Measurements from ENCODE around the gene VILL. TPM values are rescaled to one million over a fixed set of nuclear protein-coding genes. Genes with fewer than 3 reads are reported as not detected.

VILL gene
- total RNA-seq, 1 experiment from 2014 or later: 1.2 TPM

- Histone ChIP-seq H3K9ac (ENCODE audit: low read length) (no peak overlapping the region), H3K9me3 (ENCODE audit: control insufficient read depth in 1 of 2, insufficient read depth in 1 of 2, low read depth in 1 of 2, low read length in 2 of 2) (no peaks in the 10 kb centered on the region), H3K27me3 (ENCODE audit: insufficient read depth, low read length) (no peaks in the 10 kb centered on the region), H3K9me2 (ENCODE audit: insufficient read depth) (no peaks in the 10 kb centered on the region), H3K4me2 (ENCODE audit: low read length) (peak overlapping the region; percentile 76), H3K27ac (ENCODE audit: low read depth, low read length) (no peak overlapping the region), H3K4me3 (replicated peaks in 1 of 2; ENCODE audit: low read depth in 1 of 2, low read length in 2 of 2) (peak overlapping the region; percentile 32 to 41; a peak in 2 of 4 replicates), H2AFZ (ENCODE audit: low read depth, low read length, poor library complexity, severe bottlenecking) (no peak overlapping the region), H4K20me1 (ENCODE audit: insufficient read depth) (no peaks in the 10 kb centered on the region), H3K4me1 (ENCODE audit: control insufficient read depth in 1 of 2, insufficient read depth in 2 of 2, low read length in 2 of 2) (peaks cover 29 to 48% of the 10 kb centered on the region in 2 experiments), H3K79me2 (ENCODE audit: insufficient read depth, low read length) (no peaks in the 10 kb centered on the region), H3K36me3 (ENCODE audit: control insufficient read depth in 1 of 2, insufficient read depth in 2 of 2, low read length in 2 of 2) (no peaks in the 10 kb centered on the region)
- no TSS peak for BruUV-seq (replicated peaks)
- no peak for ATAC-seq
- TF ChIP-seq ELF1 (IDR thresholded peaks at IDR 0.05; ENCODE audit: borderline replicate concordance, low read depth) (no peak), SIN3A (IDR thresholded peaks at IDR 0.05; ENCODE audit: low read depth) (no peak), CTCF (IDR thresholded peaks at IDR 0.05 in 2 of 3, conservative IDR thresholded peaks at IDR 0.05 in 1 of 3; ENCODE audit: borderline replicate concordance in 1 of 3, insufficient read depth in 1 of 3, low read depth in 2 of 3, low read length in 2 of 3) (no peak), ZNF274 (IDR thresholded peaks at IDR 0.05; ENCODE audit: low read depth, low read length) (no peak), YY1 (IDR thresholded peaks at IDR 0.05; ENCODE audit: extremely low read depth, insufficient replicate concordance, low read depth, low read length) (no peak), ZBTB33 (IDR thresholded peaks at IDR 0.05; ENCODE audit: extremely low read depth, insufficient replicate concordance, low read length) (no peak), SP1 (IDR thresholded peaks at IDR 0.05; ENCODE audit: low read depth) (no peak), SRF (IDR thresholded peaks at IDR 0.05; ENCODE audit: low read depth) (no peak), JUND (IDR thresholded peaks at IDR 0.05) (no peak), ATF3 (IDR thresholded peaks at IDR 0.05) (no peak), EGR1 (IDR thresholded peaks at IDR 0.05; ENCODE audit: low read depth) (no peak)
- ChIA-PET CTCF (no interaction called here), RAD21 (ENCODE audit: low non-redundant PET in 1 of 2, low total read pairs in 2 of 2, uncharacterized antibody in 2 of 2, unreplicated experiment in 2 of 2) (no interaction called here), POLR2A (no interaction called here)
- no peak for DNase-seq (ENCODE audit: low read depth, low spot score)
- intact Hi-C loops (cut with micrococcal nuclease): no loop called here
Observed at GRCh38 chr3:38028621-38029361, 38.2 kb downstream of the VILL start.
